Measurements from ENCODE around the gene NQO1.

DNA sequence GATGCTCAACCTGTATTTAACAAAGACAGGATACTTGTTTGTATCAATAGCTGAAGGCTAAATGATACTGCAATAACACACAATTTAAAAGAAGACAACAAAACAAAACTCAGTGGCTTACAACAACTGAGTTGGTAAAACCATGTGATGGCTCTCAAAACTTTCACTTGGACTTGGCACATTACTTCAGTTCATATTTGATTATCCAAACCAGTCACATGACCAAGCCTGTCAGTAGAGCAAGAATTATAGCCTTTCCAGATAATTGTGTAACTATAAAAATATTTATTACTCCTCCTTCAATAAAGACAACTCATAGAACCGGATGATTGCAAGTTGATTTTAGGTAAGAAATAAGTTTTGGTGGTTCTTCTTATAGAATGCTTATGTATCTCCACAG, 56.8 kb downstream of the NQO1 start:
- TF ChIP-seq HNRNPLL (IDR thresholded peaks at IDR 0.05; ENCODE audit: low read depth, low read length, poor library complexity, severe bottlenecking) = no peak
- TF ChIP-seq, protein P1, sequence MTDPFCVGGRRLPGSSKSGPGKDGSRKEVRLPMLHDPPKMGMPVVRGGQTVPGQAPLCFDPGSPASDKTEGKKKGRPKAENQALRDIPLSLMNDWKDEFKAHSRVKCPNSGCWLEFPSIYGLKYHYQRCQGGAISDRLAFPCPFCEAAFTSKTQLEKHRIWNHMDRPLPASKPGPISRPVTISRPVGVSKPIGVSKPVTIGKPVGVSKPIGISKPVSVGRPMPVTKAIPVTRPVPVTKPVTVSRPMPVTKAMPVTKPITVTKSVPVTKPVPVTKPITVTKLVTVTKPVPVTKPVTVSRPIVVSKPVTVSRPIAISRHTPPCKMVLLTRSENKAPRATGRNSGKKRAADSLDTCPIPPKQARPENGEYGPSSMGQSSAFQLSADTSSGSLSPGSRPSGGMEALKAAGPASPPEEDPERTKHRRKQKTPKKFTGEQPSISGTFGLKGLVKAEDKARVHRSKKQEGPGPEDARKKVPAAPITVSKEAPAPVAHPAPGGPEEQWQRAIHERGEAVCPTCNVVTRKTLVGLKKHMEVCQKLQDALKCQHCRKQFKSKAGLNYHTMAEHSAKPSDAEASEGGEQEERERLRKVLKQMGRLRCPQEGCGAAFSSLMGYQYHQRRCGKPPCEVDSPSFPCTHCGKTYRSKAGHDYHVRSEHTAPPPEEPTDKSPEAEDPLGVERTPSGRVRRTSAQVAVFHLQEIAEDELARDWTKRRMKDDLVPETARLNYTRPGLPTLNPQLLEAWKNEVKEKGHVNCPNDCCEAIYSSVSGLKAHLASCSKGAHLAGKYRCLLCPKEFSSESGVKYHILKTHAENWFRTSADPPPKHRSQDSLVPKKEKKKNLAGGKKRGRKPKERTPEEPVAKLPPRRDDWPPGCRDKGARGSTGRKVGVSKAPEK (CRISPR knock-in tag; IDR thresholded peaks at IDR 0.05; ENCODE audit: borderline replicate concordance) = no peak
- TF ChIP-seq EZH2 (conservative IDR thresholded peaks at IDR 0.05; ENCODE audit: low read depth, low read length) = no peak
- no peak for TF ChIP-seq CREB3 (CRISPR knock-in tag; IDR thresholded peaks at IDR 0.05)
- no peak for TF ChIP-seq MXI1 (IDR thresholded peaks at IDR 0.05; ENCODE audit: borderline replicate concordance, low read depth, low read length)
- TF ChIP-seq SNRNP70 (IDR thresholded peaks at IDR 0.05; ENCODE audit: low read depth, low read length) = no peak
- no peak for TF ChIP-seq FLYWCH1 (CRISPR knock-in tag; IDR thresholded peaks at IDR 0.05)
- TF ChIP-seq ETV5 (CRISPR knock-in tag; IDR thresholded peaks at IDR 0.05; ENCODE audit: borderline replicate concordance) = no peak

All from HepG2 (cell line).